Uterus (tissue), 2 donors: ENCODE data around the gene TMC5.

Source experiments
- CTCF ChIP-seq, 4 experiments: fragments of 200-600 bp in 2 of 4; fragments of 450-650 bp in 2 of 4; sonication (generic) in 2 of 4; IDR thresholded peaks; one replicate each; pipeline ENCODE4 v1.5.1; 2016 to 2019; ENCODE audit warnings: antibody characterized with exemption in 4 of 4, mild to moderate bottlenecking in 2 of 4, moderate library complexity in 1 of 4
- POLR2A ChIP-seq, 2 donors: fragments of 450-650 bp; IDR thresholded peaks; one replicate each; pipeline ENCODE4 v1.6.1; 2016; ENCODE audit warnings: antibody characterized with exemption in 2 of 2, mild to moderate bottlenecking in 1 of 2, moderate library complexity in 1 of 2

- TF ChIP-seq CTCF (IDR thresholded peaks at IDR 0.05), result no peak
- TF ChIP-seq POLR2A (IDR thresholded peaks at IDR 0.05), result no peak
Measured at GRCh38 chr16:19436540-19436939, 18.9 kb downstream of the TMC5 start.
